ENCODE data around the gene HS3ST6. TPM values are rescaled to one million over a fixed set of nuclear protein-coding genes. Genes with fewer than 3 reads are reported as not detected.
A peak's percentile ranks its signal among the peaks of the same experiment; 100 is the strongest.

Gene HS3ST6
- total and polyA plus RNA-seq, 2 of the 13 experiments (the other 11 are each of a cell fraction or from before 2014, with no cell fraction given): not detected

DNA sequence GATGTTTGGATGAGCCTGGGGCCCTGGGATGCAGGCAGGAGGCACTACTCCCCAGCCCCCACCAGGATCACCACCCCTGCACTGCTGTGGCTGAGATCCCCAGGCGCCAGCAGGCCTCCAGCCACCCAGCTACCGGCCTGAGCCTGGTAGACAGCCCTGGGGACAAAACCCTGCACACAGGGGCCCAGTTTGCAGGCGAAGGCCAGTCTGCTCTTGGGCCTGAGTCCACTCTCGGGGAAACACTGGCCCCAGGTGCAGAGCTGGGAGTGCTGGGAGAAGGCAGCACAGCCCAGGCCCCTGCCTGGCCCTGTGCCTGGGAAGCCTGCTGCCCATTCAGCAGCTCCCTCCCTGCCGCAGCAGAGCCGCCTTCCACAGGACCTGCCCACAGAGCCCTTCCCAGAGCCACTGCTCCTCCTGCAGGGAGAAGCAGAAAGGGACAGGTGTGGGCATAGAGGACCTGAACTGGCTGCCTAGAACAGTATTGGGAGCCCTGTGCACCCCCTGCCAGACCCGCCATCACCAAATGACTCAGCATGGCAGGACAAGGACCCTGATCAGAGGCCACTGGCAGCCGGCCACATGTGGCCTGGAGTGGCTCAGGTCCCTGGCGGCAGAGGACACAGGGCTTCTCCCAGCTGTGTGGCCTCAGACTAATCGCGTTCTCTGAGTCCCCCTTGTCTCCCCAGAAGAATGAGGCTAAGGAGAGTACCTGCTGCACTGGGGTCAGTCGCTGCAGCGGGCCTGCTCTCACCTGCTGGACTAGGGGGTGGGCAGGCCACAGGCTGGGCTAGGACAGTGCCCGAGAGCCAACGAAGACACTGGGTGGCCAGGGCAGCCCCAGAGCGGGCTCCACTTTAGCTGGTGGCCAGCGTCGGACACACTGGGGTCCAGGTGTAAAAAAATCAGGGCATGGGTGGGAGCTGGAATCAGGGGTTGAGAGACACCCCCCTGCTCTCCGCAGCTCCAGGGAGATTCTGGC lies 14.1 kb upstream of the HS3ST6 start (continued):
- TF ChIP-seq, protein P1, sequence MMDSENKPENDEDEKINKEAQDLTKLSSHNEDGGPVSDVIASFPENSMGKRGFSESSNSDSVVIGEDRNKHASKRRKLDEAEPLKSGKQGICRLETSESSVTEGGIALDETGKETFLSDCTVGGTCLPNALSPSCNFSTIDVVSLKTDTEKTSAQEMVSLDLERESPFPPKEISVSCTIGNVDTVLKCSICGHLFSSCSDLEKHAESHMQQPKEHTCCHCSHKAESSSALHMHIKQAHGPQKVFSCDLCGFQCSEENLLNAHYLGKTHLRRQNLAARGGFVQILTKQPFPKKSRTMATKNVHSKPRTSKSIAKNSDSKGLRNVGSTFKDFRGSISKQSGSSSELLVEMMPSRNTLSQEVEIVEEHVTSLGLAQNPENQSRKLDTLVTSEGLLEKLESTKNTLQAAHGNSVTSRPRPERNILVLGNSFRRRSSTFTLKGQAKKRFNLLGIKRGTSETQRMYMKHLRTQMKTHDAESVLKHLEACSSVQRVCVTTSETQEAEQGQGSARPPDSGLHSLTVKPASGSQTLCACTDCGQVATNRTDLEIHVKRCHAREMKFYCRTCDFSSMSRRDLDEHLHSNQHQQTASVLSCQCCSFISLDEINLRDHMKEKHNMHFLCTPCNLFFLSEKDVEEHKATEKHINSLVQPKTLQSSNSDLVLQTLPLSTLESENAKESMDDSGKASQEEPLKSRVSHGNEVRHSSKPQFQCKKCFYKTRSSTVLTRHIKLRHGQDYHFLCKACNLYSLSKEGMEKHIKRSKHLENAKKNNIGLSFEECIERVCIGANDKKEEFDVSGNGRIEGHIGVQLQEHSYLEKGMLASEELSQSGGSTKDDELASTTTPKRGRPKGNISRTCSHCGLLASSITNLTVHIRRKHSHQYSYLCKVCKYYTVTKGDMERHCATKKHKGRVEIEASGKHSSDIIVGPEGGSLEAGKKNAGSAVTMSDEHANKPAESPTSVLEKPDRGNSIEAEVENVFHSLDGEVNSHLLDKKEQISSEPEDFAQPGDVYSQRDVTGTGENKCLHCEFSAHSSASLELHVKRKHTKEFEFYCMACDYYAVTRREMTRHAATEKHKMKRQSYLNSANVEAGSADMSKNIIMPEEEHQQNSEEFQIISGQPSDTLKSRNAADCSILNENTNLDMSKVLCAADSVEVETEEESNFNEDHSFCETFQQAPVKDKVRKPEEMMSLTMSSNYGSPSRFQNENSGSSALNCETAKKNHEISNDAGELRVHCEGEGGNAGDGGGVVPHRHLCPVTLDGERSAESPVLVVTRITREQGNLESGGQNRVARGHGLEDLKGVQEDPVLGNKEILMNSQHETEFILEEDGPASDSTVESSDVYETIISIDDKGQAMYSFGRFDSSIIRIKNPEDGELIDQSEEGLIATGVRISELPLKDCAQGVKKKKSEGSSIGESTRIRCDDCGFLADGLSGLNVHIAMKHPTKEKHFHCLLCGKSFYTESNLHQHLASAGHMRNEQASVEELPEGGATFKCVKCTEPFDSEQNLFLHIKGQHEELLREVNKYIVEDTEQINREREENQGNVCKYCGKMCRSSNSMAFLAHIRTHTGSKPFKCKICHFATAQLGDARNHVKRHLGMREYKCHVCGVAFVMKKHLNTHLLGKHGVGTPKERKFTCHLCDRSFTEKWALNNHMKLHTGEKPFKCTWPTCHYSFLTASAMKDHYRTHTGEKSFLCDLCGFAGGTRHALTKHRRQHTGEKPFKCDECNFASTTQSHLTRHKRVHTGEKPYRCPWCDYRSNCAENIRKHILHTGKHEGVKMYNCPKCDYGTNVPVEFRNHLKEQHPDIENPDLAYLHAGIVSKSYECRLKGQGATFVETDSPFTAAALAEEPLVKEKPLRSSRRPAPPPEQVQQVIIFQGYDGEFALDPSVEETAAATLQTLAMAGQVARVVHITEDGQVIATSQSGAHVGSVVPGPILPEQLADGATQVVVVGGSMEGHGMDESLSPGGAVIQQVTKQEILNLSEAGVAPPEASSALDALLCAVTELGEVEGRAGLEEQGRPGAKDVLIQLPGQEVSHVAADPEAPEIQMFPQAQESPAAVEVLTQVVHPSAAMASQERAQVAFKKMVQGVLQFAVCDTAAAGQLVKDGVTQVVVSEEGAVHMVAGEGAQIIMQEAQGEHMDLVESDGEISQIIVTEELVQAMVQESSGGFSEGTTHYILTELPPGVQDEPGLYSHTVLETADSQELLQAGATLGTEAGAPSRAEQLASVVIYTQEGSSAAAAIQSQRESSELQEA (CRISPR knock-in tag; IDR thresholded peaks at IDR 0.05; ENCODE audit: not compliant biosample characterization): no peak
- TF ChIP-seq ZNF124 (CRISPR knock-in tag; IDR thresholded peaks at IDR 0.05) (peak; percentile 68; the same call in 1 of the 2 replicates), PAX8 (CRISPR knock-in tag; IDR thresholded peaks at IDR 0.05; ENCODE audit: borderline replicate concordance) (no peak), ZNF136 (CRISPR knock-in tag; IDR thresholded peaks at IDR 0.05; ENCODE audit: low read depth) (0 out of 2 replicates have a peak, but pooled peaks have one; percentile 2), ZNF547 (CRISPR knock-in tag; IDR thresholded peaks at IDR 0.05) (no peak), ZNF484 (CRISPR knock-in tag; IDR thresholded peaks at IDR 0.05; ENCODE audit: borderline replicate concordance, low read depth) (no peak), ZEB1 (IDR thresholded peaks at IDR 0.05; ENCODE audit: insufficient replicate concordance, low read depth) (no peak), ZNF33B (CRISPR knock-in tag; IDR thresholded peaks at IDR 0.05) (no peak), GABPA (IDR thresholded peaks at IDR 0.05; ENCODE audit: low read depth, low read length) (no peak), GABPA (CRISPR knock-in tag; IDR thresholded peaks at IDR 0.05; ENCODE audit: low read depth) (no peak), ARNT2 (CRISPR knock-in tag; IDR thresholded peaks at IDR 0.05; ENCODE audit: low read depth) (no peak; the same call in 1 of the 2 replicates), TEAD3 (CRISPR knock-in tag; optimal IDR thresholded peaks at IDR 0.05; ENCODE audit: borderline replicate concordance) (no peak), RELA (CRISPR knock-in tag; IDR thresholded peaks at IDR 0.05) (no peak), TAF15 (IDR thresholded peaks at IDR 0.05; ENCODE audit: low read depth, low read length, poor library complexity, severe bottlenecking) (no peak), BRD4 (CRISPR knock-in tag; IDR thresholded peaks at IDR 0.05) (no peak), FOXC1 (CRISPR knock-in tag; IDR thresholded peaks at IDR 0.05; ENCODE audit: borderline replicate concordance) (no peak), ZBTB20 (CRISPR knock-in tag; IDR thresholded peaks at IDR 0.05; ENCODE audit: borderline replicate concordance, low read depth) (no peak), RARA (CRISPR knock-in tag; IDR thresholded peaks at IDR 0.05) (no peak)
- TF ChIP-seq, protein P2, sequence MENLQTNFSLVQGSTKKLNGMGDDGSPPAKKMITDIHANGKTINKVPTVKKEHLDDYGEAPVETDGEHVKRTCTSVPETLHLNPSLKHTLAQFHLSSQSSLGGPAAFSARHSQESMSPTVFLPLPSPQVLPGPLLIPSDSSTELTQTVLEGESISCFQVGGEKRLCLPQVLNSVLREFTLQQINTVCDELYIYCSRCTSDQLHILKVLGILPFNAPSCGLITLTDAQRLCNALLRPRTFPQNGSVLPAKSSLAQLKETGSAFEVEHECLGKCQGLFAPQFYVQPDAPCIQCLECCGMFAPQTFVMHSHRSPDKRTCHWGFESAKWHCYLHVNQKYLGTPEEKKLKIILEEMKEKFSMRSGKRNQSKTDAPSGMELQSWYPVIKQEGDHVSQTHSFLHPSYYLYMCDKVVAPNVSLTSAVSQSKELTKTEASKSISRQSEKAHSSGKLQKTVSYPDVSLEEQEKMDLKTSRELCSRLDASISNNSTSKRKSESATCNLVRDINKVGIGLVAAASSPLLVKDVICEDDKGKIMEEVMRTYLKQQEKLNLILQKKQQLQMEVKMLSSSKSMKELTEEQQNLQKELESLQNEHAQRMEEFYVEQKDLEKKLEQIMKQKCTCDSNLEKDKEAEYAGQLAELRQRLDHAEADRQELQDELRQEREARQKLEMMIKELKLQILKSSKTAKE (CRISPR knock-in tag; IDR thresholded peaks at IDR 0.05; ENCODE audit: borderline replicate concordance): no peak
